Measurements from ENCODE around the gene ART1. TPM values are rescaled to one million over a fixed set of nuclear protein-coding genes. Genes with fewer than 3 reads are reported as not detected.

Gene ART1
- total RNA-seq, 2 donors from 2014 or later = 0.42 TPM; not detected in 1

- intact Hi-C loops (cut with DNase I) = no loop called here
- no peak for DNase-seq (ENCODE audit: low spot score)
Observed at GRCh38 chr11:3686751-3687150, 41.8 kb downstream of the ART1 start.

GRCh38 chr11:3700410-3700809, 55.5 kb downstream of the ART1 start:
- intact Hi-C loops (cut with DNase I) = no loop called here
- no peak for DNase-seq (ENCODE audit: low spot score)

GRCh38 chr11:3700910-3701309, 56.0 kb downstream of the ART1 start:
- no peak for DNase-seq (ENCODE audit: low spot score)
- intact Hi-C loops (cut with DNase I) = no loop called here

GRCh38 chr11:3703383-3703782, 58.5 kb downstream of the ART1 start:
- intact Hi-C loops (cut with DNase I) = no loop called here
- no peak for DNase-seq (ENCODE audit: low spot score)

- intact Hi-C loops (cut with DNase I) = no loop called here
- DNase-seq (ENCODE audit: low spot score) = no peak
Observed at GRCh38 chr11:3707176-3707575, 62.2 kb downstream of the ART1 start.

- intact Hi-C loops (cut with DNase I) = no loop called here
- DNase-seq (ENCODE audit: low spot score) = no peak
Observed at GRCh38 chr11:3709977-3710376, 65.0 kb downstream of the ART1 start.

- no peak for DNase-seq (ENCODE audit: low spot score)
- intact Hi-C loops (cut with DNase I) = no loop called here
Observed at GRCh38 chr11:3710485-3711259, 65.7 kb downstream of the ART1 start.

GRCh38 chr11:3712274-3712673, 67.3 kb downstream of the ART1 start:
- intact Hi-C loops (cut with DNase I) = no loop called here
- DNase-seq (ENCODE audit: low spot score) = no peak

Other genes starting within 250 kb of the ART1 start
- gene ART5, start 3.1 kb upstream of the ART1 start, total RNA-seq = not detected
- gene CHRNA10, start 26.3 kb downstream of the ART1 start, total RNA-seq = under 1 TPM; 0.52 to 0.83 TPM
- gene NUP98, start 152.4 kb downstream of the ART1 start, total RNA-seq = 10 to 100 TPM; 51.6 to 53.8 TPM
- gene PGAP2, start 163.4 kb downstream of the ART1 start, total RNA-seq = 1 to 10 TPM; 5.4 to 9.2 TPM
- gene RHOG, start 195.8 kb downstream of the ART1 start, total RNA-seq = 10 to 100 TPM; 52.0 to 55.0 TPM
- gene STIM1, start 210.5 kb downstream of the ART1 start, total RNA-seq = 10 to 100 TPM; 66.9 to 81.7 TPM

Measured in posterior vena cava (tissue), 2 donors.